Adrenal gland (tissue), 12 donors: ENCODE results near the gene OR10A3. TPM values are rescaled to one million over a fixed set of nuclear protein-coding genes. Genes with fewer than 3 reads are reported as not detected.

Source experiments
- DNase-seq, 7 donors: peaks; one replicate each; pipeline ENCODE4 v3.0.0-alpha.2; 2019 to 2020
- H3K27ac ChIP-seq, 5 donors: fragments of 200-600 bp; sonication (generic) in 4 of 5; 1 replicate in 3 of 5; 2 replicates in 2 of 5; pipeline versions ENCODE4 v1.5.1 to v1.8.0; 2016 to 2020; ENCODE audit warnings: mild to moderate bottlenecking in 1 of 5
- H3K27me3 ChIP-seq: fragments of 200-600 bp; 2 replicates; pipeline ENCODE4 v1.8.0; 2021
- H3K36me3 ChIP-seq, 2 donors: fragments of 200-600 bp; replicated peaks in 1 of 2; 1 replicate in 1 of 2; 2 replicates in 1 of 2; pipeline versions ENCODE4 v1.5.1 to v1.8.0; 2018 to 2022
- H3K4me1 ChIP-seq, 2 donors: fragments of 200-600 bp; replicated peaks in 1 of 2; 1 replicate in 1 of 2; 2 replicates in 1 of 2; pipeline versions ENCODE4 v1.5.1 to v1.8.0; 2018 to 2021
- H3K4me3 ChIP-seq, 4 donors: fragments of 200-600 bp; sonication (generic) in 3 of 4; one replicate each; pipeline ENCODE4 v1.5.1; 2016 to 2018
- H3K9me3 ChIP-seq, 3 donors: fragments of 200-600 bp; sonication (generic) in 1 of 3; replicated peaks in 1 of 3; 1 replicate in 2 of 3; 2 replicates in 1 of 3; pipeline versions ENCODE4 v1.5.1 to v1.8.0; 2016 to 2021
- CTCF ChIP-seq, 6 experiments: fragments of 450-650 bp in 4 of 6; fragments of 200-600 bp in 2 of 6; sonication (generic) in 1 of 6; IDR thresholded peaks; 1 replicate in 5 of 6; 2 replicates in 1 of 6; pipeline versions ENCODE4 v1.5.1 to v1.8.0; 2016 to 2021; ENCODE audit warnings: antibody characterized with exemption in 6 of 6, mild to moderate bottlenecking in 2 of 6, moderate library complexity in 1 of 6
- POLR2A ChIP-seq, 2 donors: fragments of 450-650 bp; IDR thresholded peaks; one replicate each; pipeline ENCODE4 v1.6.1; 2017; ENCODE audit warnings: antibody characterized with exemption in 2 of 2, mild to moderate bottlenecking in 2 of 2, moderate library complexity in 1 of 2
- WGBS, 4 donors: extraction: QIAGEN DNeasy Blood & Tissue Kit in 2 of 4; methylation state at CpG; one replicate each; pipeline versions ENCODE4 v1.1.5 to v1.1.7; 2013 to 2017; 5-methylcytosine and 5-hydroxymethylcytosine counted together
- intact Hi-C, 2 donors: fragments of 100-400 bp; cut with DNase I; formaldehyde crosslinking; loops; one replicate each; pipeline versions ENCODE4 v1.14.1 to v1.15.0; 2022 to 2023
- polyA plus RNA-seq, 3 donors: library from polyadenylated mRNA; stranded (reverse); fragments of 200-250 nt in 2 of 3; fragments of 350-450 nt in 1 of 3; fragmentation: Illumina TruSeq in 1 of 3; extraction: RNeasy Lipid Tissue Mini Kit (QIAGEN cat#74804) in 1 of 3; gene quantifications; one replicate each; pipeline ENCODE4 v1.2.3, GENCODE V29; 2013 to 2014
- total RNA-seq, 9 donors: library from RNA; depleted of rRNA in 4 of 9; stranded (reverse); fragments of >200 nt in 4 of 9; fragments of 120-200 nt in 1 of 9; fragmentation: NEBNext Ultra II Directional in 1 of 9; extraction: Animal tissue kit (Norgen Biotek cat#: 25700) in 1 of 9; gene quantifications; one replicate each; pipeline versions ENCODE4 v1.1.0 to v1.2.4, GENCODE V29; 2013 to 2023
- donor health status: healthy with polysubstance abuse.
- donor health status: Bipolar disorder and iron deficiency.
- donor health status: DM: yes; HTN: yes; CAD: no.
- donor health status: DM: no; HTN: no; CAD: no.
- donor health status: DM: no; HTN: no; CAD: no.
- donor health status: DM: yes; HTN: yes; CAD: no.

The OR10A3 gene
- total and polyA plus RNA-seq, 12 donors: not detected

- 81 to 88% (median 85%) methylated on average over 2 of the region's 2 CpGs for WGBS, 4 donors
- no peak overlapping the region for H3K4me3 ChIP-seq
- TF ChIP-seq POLR2A (IDR thresholded peaks at IDR 0.05) (no peak), CTCF (IDR thresholded peaks at IDR 0.05) (no peak)
- no peak for DNase-seq
- H3K27me3 ChIP-seq: peaks cover 7% of the 10 kb centered on the region
- intact Hi-C loops: no loop called here
- H3K4me1 ChIP-seq: no peaks in the 10 kb centered on the region
- no peaks in the 10 kb centered on the region for H3K36me3 ChIP-seq
- no peak overlapping the region for H3K27ac ChIP-seq
- H3K9me3 ChIP-seq: no peaks in the 10 kb centered on the region
Measured at GRCh38 chr11:7924536-7924935, 17.0 kb downstream of the OR10A3 start.

- no peak for DNase-seq
- intact Hi-C loops: no loop called here
- no peak overlapping the region for H3K27ac ChIP-seq
- no peaks in the 10 kb centered on the region for H3K36me3 ChIP-seq
- H3K9me3 ChIP-seq: no peaks in the 10 kb centered on the region
- H3K4me1 ChIP-seq: no peaks in the 10 kb centered on the region
- TF ChIP-seq POLR2A (IDR thresholded peaks at IDR 0.05) (no peak), CTCF (IDR thresholded peaks at IDR 0.05) (no peak)
- H3K27me3 ChIP-seq: no peaks in the 10 kb centered on the region
- 74 to 83% (median 78%) methylated on average over 2 of the region's 2 CpGs for WGBS, 4 donors
- no peak overlapping the region for H3K4me3 ChIP-seq
Measured at GRCh38 chr11:7918141-7918540, 23.4 kb downstream of the OR10A3 start.

- TF ChIP-seq CTCF (IDR thresholded peaks at IDR 0.05): no peak
- intact Hi-C loops: no loop called here
- no peak for DNase-seq
- H3K4me3 ChIP-seq: no peak overlapping the region
- no peaks in the 10 kb centered on the region for H3K36me3 ChIP-seq
- no peak overlapping the region for H3K27ac ChIP-seq
- H3K4me1 ChIP-seq: no peaks in the 10 kb centered on the region
- no peaks in the 10 kb centered on the region for H3K27me3 ChIP-seq
- no peaks in the 10 kb centered on the region for H3K9me3 ChIP-seq
Measured at GRCh38 chr11:7911011-7911410, 30.5 kb downstream of the OR10A3 start.

- WGBS, 4 donors: 27 to 45% (median 32%) methylated on average over 2 of the region's 2 CpGs
- intact Hi-C loops: no loop called here
Measured at GRCh38 chr11:7910286-7910788, 31.2 kb downstream of the OR10A3 start.

More at GRCh38 chr11:7910286-7910788, 31.2 kb downstream of the OR10A3 start:
- TF ChIP-seq CTCF (IDR thresholded peaks at IDR 0.05): no peak
- TF ChIP-seq POLR2A (IDR thresholded peaks at IDR 0.05): no peak
- Histone ChIP-seq H3K27ac (no peak overlapping the region), H3K4me1 (no peaks in the 10 kb centered on the region), H3K4me3 (no peak overlapping the region), H3K36me3 (no peaks in the 10 kb centered on the region), H3K27me3 (no peaks in the 10 kb centered on the region), H3K9me3 (no peaks in the 10 kb centered on the region)
- DNase-seq: no peak
